Measurements from ENCODE around the gene OR10G7. TPM values are rescaled to one million over a fixed set of nuclear protein-coding genes. Genes with fewer than 3 reads are reported as not detected.

Gene OR10G7
- total and polyA plus RNA-seq, 10 of the 15 experiments (the other 5 are each of a cell fraction or from before 2014, with no cell fraction given): not detected

DNA sequence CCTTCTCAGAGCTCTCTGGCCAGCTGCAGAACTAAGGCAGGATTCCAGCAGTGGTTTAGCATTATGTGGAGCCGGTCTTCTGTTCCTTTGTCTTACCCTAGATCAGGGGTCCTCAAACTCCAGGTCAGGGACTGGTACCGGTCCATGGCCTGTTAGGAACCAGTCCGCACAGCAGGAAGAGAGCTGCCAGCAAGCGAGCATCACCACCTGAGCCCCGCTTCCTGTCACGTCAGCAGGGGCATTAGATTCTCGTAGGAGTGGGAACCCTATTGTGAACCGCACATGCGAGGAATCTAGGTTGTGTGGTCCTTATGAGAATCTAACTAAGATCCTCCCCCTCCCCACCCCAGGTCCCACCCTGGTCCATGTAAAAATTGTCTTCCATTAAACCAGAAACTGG, 1.6 kb downstream of the OR10G7 start:
- Histone ChIP-seq H2AFZ (ENCODE audit: control insufficient read depth, low read depth, low read length) (no peak overlapping the region), H3K9me3 (replicated peaks; ENCODE audit: control insufficient read depth, insufficient read depth, low read length) (no peaks in the 10 kb centered on the region), H3K36me3 (ENCODE audit: control insufficient read depth in 2 of 2, insufficient read depth in 2 of 2, low read length in 1 of 2) (no peaks in the 10 kb centered on the region), H3K79me2 (ENCODE audit: control insufficient read depth, insufficient read depth, low read length) (no peaks in the 10 kb centered on the region), H3K4me3 (no peak overlapping the region), H3K27ac (ENCODE audit: control insufficient read depth, insufficient read depth) (no peak overlapping the region), H3K9ac (ENCODE audit: control insufficient read depth, insufficient read depth, low read length) (no peak overlapping the region), H3K4me1 (ENCODE audit: control insufficient read depth, insufficient read depth, low read length) (no peaks in the 10 kb centered on the region), H4K20me1 (ENCODE audit: control insufficient read depth, insufficient read depth) (no peaks in the 10 kb centered on the region), H3K27me3 (replicated peaks in 1 of 2; ENCODE audit: control insufficient read depth in 2 of 2, insufficient read depth in 2 of 2, low read length in 1 of 2) (0 out of 4 replicates have a peak, but pooled peaks cover 0 to 2% of the 10 kb centered on the region in 2 experiments), H3K4me2 (ENCODE audit: control insufficient read depth, insufficient read depth) (no peak overlapping the region)
- no peak for ATAC-seq
- CTCF ChIA-PET: no interaction called here
- intact Hi-C loops (cut with micrococcal nuclease; ENCODE audit: unreplicated experiment): no loop called here
- RAD21 ChIA-PET (ENCODE audit: unreplicated experiment): no interaction called here
- no peak for DNase-seq (ENCODE audit: low read depth, low spot score)
- BruUV-seq (replicated peaks): no TSS peak
- SMC1A ChIA-PET (ENCODE audit: uncharacterized antibody, unreplicated experiment): no interaction called here
- POLR2A ChIA-PET: no interaction called here
- 19% methylated on average over 9 of the region's 9 CpGs for WGBS (ENCODE audit: insufficient coverage, insufficient replicate concordance, low lambda C conversion rate, missing lambda C conversion rate)
- no peak for FAIRE-seq
- in situ Hi-C loops (cut with MboI): no loop called here
- TF ChIP-seq, protein P1, sequence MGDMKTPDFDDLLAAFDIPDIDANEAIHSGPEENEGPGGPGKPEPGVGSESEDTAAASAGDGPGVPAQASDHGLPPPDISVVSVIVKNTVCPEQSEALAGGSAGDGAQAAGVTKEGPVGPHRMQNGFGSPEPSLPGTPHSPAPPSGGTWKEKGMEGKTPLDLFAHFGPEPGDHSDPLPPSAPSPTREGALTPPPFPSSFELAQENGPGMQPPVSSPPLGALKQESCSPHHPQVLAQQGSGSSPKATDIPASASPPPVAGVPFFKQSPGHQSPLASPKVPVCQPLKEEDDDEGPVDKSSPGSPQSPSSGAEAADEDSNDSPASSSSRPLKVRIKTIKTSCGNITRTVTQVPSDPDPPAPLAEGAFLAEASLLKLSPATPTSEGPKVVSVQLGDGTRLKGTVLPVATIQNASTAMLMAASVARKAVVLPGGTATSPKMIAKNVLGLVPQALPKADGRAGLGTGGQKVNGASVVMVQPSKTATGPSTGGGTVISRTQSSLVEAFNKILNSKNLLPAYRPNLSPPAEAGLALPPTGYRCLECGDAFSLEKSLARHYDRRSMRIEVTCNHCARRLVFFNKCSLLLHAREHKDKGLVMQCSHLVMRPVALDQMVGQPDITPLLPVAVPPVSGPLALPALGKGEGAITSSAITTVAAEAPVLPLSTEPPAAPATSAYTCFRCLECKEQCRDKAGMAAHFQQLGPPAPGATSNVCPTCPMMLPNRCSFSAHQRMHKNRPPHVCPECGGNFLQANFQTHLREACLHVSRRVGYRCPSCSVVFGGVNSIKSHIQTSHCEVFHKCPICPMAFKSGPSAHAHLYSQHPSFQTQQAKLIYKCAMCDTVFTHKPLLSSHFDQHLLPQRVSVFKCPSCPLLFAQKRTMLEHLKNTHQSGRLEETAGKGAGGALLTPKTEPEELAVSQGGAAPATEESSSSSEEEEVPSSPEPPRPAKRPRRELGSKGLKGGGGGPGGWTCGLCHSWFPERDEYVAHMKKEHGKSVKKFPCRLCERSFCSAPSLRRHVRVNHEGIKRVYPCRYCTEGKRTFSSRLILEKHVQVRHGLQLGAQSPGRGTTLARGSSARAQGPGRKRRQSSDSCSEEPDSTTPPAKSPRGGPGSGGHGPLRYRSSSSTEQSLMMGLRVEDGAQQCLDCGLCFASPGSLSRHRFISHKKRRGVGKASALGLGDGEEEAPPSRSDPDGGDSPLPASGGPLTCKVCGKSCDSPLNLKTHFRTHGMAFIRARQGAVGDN (IDR thresholded peaks at IDR 0.05): no peak
- TF ChIP-seq, protein P2, sequence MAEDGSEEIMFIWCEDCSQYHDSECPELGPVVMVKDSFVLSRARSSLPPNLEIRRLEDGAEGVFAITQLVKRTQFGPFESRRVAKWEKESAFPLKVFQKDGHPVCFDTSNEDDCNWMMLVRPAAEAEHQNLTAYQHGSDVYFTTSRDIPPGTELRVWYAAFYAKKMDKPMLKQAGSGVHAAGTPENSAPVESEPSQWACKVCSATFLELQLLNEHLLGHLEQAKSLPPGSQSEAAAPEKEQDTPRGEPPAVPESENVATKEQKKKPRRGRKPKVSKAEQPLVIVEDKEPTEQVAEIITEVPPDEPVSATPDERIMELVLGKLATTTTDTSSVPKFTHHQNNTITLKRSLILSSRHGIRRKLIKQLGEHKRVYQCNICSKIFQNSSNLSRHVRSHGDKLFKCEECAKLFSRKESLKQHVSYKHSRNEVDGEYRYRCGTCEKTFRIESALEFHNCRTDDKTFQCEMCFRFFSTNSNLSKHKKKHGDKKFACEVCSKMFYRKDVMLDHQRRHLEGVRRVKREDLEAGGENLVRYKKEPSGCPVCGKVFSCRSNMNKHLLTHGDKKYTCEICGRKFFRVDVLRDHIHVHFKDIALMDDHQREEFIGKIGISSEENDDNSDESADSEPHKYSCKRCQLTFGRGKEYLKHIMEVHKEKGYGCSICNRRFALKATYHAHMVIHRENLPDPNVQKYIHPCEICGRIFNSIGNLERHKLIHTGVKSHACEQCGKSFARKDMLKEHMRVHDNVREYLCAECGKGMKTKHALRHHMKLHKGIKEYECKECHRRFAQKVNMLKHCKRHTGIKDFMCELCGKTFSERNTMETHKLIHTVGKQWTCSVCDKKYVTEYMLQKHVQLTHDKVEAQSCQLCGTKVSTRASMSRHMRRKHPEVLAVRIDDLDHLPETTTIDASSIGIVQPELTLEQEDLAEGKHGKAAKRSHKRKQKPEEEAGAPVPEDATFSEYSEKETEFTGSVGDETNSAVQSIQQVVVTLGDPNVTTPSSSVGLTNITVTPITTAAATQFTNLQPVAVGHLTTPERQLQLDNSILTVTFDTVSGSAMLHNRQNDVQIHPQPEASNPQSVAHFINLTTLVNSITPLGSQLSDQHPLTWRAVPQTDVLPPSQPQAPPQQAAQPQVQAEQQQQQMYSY (CRISPR knock-in tag; IDR thresholded peaks at IDR 0.05): no peak
- TF ChIP-seq STAT3 (IDR thresholded peaks at IDR 0.05; ENCODE audit: low read depth, low read length) (no peak), IRF4 (IDR thresholded peaks at IDR 0.05; ENCODE audit: low read depth, low read length) (no peak), EZH2 (IDR thresholded peaks at IDR 0.05; ENCODE audit: borderline replicate concordance, control insufficient read depth, low read depth, low read length) (no peak), ETV6 (conservative IDR thresholded peaks at IDR 0.05 in 1 of 2, IDR thresholded peaks at IDR 0.05 in 1 of 2; ENCODE audit: borderline replicate concordance in 1 of 2, low read depth in 1 of 2) (no peak), HDGF (IDR thresholded peaks at IDR 0.05) (no peak), GATAD2B (conservative IDR thresholded peaks at IDR 0.05; ENCODE audit: low read depth) (no peak), CHD1 (IDR thresholded peaks at IDR 0.05; ENCODE audit: low read depth, low read length) (no peak), ATF7 (IDR thresholded peaks at IDR 0.05; ENCODE audit: low read depth) (no peak), SPI1 (IDR thresholded peaks at IDR 0.05; ENCODE audit: borderline replicate concordance, insufficient read depth, low read depth, low read length) (no peak), GABPA (IDR thresholded peaks at IDR 0.05; ENCODE audit: low read depth) (no peak), TAF1 (IDR thresholded peaks at IDR 0.05; ENCODE audit: borderline replicate concordance, low read depth, low read length) (no peak), PAX5 (IDR thresholded peaks at IDR 0.05; ENCODE audit: borderline replicate concordance, low read depth, low read length) (no peak), SUZ12 (IDR thresholded peaks at IDR 0.05; ENCODE audit: unreplicated experiment) (no peak)
- TF ChIP-seq, protein P3, sequence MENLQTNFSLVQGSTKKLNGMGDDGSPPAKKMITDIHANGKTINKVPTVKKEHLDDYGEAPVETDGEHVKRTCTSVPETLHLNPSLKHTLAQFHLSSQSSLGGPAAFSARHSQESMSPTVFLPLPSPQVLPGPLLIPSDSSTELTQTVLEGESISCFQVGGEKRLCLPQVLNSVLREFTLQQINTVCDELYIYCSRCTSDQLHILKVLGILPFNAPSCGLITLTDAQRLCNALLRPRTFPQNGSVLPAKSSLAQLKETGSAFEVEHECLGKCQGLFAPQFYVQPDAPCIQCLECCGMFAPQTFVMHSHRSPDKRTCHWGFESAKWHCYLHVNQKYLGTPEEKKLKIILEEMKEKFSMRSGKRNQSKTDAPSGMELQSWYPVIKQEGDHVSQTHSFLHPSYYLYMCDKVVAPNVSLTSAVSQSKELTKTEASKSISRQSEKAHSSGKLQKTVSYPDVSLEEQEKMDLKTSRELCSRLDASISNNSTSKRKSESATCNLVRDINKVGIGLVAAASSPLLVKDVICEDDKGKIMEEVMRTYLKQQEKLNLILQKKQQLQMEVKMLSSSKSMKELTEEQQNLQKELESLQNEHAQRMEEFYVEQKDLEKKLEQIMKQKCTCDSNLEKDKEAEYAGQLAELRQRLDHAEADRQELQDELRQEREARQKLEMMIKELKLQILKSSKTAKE (IDR thresholded peaks at IDR 0.05; ENCODE audit: low read depth, poor library complexity, severe bottlenecking): no peak
